Iris pigment epithelial cell (primary cell): ENCODE results near the gene PNPLA2.
A peak's percentile ranks its signal among the peaks of the same experiment; 100 is the strongest.

Experiments
- DNase-seq: peaks from one replicate; pipeline ENCODE4 v3.0.0-alpha.2; 2011; ENCODE audit warnings: low read depth

Gene PNPLA2

GRCh38 chr11:818396-819128 lies at the start of gene PNPLA2:
Gene PNPLA2 (plus strand): TSS chr11:818914. CDS start chr11:819719, 805 bp downstream.
- no peak for DNase-seq

- no peak for DNase-seq
Measured at GRCh38 chr11:769887-770641, 48.6 kb upstream of the PNPLA2 start.

GRCh38 chr11:770642-771616 lies 47.8 kb upstream of the PNPLA2 start:
- DNase-seq = no peak

GRCh38 chr11:771617-772204 lies 47.0 kb upstream of the PNPLA2 start:
- no peak for DNase-seq

- DNase-seq = no peak
Measured at GRCh38 chr11:772429-773390, 46.0 kb upstream of the PNPLA2 start.

GRCh38 chr11:773425-773824 lies 45.3 kb upstream of the PNPLA2 start:
- DNase-seq = no peak

- no peak for DNase-seq
Measured at GRCh38 chr11:773830-774229, 44.9 kb upstream of the PNPLA2 start.

GRCh38 chr11:774873-775592 lies 43.7 kb upstream of the PNPLA2 start:
- peak; percentile 56 for DNase-seq

GRCh38 chr11:776263-776560 lies 42.5 kb upstream of the PNPLA2 start:
- DNase-seq = no peak

GRCh38 chr11:776561-777287 lies 42.0 kb upstream of the PNPLA2 start:
- DNase-seq = peak; percentile 34

- peak; percentile 82 for DNase-seq
Measured at GRCh38 chr11:777288-778255, 41.1 kb upstream of the PNPLA2 start, which contains the start of gene GATD1. Gene GATD1 (minus strand): TSS chr11:777487. CDS start chr11:777462, 25 bp downstream.

GRCh38 chr11:778976-779954 lies 39.4 kb upstream of the PNPLA2 start:
- DNase-seq = no peak

GRCh38 chr11:779955-780532 lies 38.7 kb upstream of the PNPLA2 start:
- DNase-seq = no peak

GRCh38 chr11:782264-783174 lies 36.2 kb upstream of the PNPLA2 start:
- no peak for DNase-seq

GRCh38 chr11:783581-784015 lies 35.1 kb upstream of the PNPLA2 start:
- peak; percentile 80 for DNase-seq
